Astrocyte of the cerebellum (primary cell): Measurements from ENCODE around the gene AGBL4.

Source experiments
- DNase-seq: peaks from one replicate; pipeline ENCODE4 v3.0.0-alpha.2; 2011; ENCODE audit warnings: low read depth
- H3K4me3 ChIP-seq: 2 replicates; pipeline ENCODE4 v1.5.1; 2011; ENCODE audit warnings: mild to moderate bottlenecking, low read depth, low read length, moderate library complexity
- in situ Hi-C: cut with HindIII; loops from 2 replicates; pipeline ENCODE4 v1.10.0; 2017; ENCODE audit warnings: low sequenced_read_pairs
- TF ChIP-seq, protein P1 (sequence below): IDR thresholded peaks from 2 replicates; pipeline ENCODE4 v1.5.1; 2012; ENCODE audit warnings: low read length, low read depth, moderate library complexity, mild to moderate bottlenecking; ENCODE audit errors: missing control alignments

The AGBL4 gene

GRCh38 chr1:50023292-50024159 lies at the start of gene AGBL4:
Gene AGBL4 (minus strand): TSS chr1:50023954.
- in situ Hi-C loops, result no loop called here
- peak; percentile 9 for DNase-seq
- H3K4me3 ChIP-seq, result peak within 1 kb of the TSS; percentile 57
- TF ChIP-seq, protein P1, sequence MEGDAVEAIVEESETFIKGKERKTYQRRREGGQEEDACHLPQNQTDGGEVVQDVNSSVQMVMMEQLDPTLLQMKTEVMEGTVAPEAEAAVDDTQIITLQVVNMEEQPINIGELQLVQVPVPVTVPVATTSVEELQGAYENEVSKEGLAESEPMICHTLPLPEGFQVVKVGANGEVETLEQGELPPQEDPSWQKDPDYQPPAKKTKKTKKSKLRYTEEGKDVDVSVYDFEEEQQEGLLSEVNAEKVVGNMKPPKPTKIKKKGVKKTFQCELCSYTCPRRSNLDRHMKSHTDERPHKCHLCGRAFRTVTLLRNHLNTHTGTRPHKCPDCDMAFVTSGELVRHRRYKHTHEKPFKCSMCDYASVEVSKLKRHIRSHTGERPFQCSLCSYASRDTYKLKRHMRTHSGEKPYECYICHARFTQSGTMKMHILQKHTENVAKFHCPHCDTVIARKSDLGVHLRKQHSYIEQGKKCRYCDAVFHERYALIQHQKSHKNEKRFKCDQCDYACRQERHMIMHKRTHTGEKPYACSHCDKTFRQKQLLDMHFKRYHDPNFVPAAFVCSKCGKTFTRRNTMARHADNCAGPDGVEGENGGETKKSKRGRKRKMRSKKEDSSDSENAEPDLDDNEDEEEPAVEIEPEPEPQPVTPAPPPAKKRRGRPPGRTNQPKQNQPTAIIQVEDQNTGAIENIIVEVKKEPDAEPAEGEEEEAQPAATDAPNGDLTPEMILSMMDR, result no peak

DNA sequence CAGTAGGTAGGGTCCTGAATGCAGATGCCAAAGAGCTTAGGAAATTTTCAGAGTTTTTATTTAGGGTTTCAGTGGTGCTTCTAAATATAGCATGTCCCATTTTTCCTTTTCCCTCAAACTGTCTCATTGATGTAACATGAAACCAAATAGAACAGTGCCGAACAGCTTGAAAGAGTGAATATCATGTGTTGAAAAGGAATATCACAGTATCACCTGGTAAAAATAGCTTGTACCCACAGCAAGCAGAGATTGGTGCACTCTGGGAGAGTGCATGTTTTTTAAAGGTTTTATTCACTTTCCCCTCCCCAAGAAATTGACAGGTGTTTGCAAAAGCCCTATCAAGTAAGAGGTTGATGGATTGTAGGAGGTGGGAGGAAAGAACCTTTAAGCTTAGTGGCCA lies 43.1 kb upstream of the AGBL4 start:
- TF ChIP-seq, protein P1, result no peak
- no peak overlapping the region for H3K4me3 ChIP-seq
- in situ Hi-C loops, result no loop called here
- DNase-seq, result no peak

GRCh38 chr1:50060279-50060678 lies 36.5 kb upstream of the AGBL4 start:
- TF ChIP-seq, protein P1, result no peak
- no peak overlapping the region for H3K4me3 ChIP-seq
- in situ Hi-C loops, result no loop called here
- no peak for DNase-seq

DNA sequence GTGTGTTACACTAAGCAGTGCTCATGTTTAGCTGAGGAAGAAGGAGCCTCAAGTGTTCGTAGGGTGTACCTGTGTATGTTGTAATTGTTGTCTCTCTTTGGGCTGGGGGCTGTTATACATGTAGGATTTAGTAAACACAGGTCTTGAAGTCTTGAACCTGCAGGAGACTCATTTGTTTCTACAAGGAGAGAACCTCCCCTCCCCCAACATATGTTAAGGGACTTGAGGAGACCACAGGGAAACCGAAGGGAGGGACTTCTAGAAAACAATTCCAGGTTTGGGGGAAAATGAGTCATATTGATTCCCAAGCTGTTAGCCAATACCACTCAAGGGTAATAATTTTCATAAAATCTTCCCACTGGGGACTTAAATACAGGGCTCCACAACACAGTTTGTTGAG lies 25.0 kb upstream of the AGBL4 start:
- no peak for DNase-seq
- H3K4me3 ChIP-seq, result no peak overlapping the region
- in situ Hi-C loops, result no loop called here
- TF ChIP-seq, protein P1, result no peak

DNA sequence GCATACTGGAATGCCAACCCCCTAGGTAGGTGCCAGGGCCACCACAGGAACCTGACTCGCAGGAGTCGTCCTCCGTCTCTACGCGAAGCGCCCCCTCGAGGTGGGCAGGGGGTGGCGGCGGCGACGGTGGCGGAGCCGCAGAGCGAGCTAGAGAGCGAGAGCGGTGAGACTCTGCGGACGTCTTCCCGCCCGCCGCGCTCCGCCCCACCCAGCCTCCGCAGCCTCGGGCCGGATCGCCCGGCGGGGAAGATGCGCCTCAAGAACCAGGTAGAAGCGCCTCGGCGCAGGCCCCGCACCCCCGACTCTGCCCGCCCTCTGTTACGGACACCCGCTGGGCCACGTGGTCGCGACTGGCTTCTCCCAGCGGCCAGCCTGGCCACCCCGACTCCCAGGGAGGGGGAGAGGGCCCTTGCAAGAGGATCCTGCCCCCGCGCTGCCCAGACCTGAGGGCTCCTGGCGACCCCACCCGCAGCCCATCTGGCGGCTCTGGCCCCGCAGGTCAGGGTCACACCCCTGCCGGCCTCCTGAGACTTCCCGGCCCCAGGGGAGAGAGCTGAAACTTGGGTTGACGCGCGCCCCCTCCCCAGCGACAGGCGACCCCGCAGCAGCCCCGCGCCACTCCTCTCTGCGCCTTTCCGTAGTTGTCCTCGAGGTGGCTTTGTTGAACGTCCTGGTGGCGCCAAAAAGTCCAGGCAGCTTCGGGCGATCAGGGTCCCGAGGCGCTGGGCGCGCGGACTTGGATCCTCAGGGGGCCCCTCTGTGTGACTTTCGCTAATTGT lies 24.4 kb upstream of the AGBL4 start:
- in situ Hi-C loops, result no loop called here
- H3K4me3 ChIP-seq, result peak overlapping the region; percentile 34
- no peak for DNase-seq
- TF ChIP-seq, protein P1, result peak; percentile 51

DNA sequence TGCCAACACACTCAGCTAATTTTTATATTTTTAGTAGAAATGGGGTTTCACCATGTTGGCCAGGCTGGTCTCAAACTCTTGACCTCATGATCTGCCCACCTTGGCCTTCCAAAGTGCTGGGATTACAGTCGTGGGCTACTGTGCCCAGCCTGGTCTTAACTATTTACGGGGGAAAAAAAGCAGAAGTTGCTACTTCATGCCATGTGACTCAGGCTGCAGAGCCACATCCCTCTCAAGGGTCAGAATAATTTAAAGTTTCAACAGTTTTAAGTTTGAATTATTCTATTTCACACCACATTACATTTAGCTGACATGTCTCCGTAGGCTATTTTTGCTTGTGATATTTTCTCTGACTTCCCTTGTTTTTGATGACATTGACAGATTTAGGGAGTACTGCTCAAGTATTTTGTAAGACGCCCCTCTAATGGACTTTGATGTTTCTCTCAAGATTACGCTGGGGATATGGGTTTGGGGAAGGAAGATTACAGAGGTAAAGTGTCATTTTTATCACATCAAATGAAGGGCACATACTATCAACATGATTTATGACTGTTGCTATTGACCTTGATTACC lies 14.6 kb upstream of the AGBL4 start:
- in situ Hi-C loops, result no loop called here
- H3K4me3 ChIP-seq, result no peak overlapping the region
- DNase-seq, result no peak
- TF ChIP-seq, protein P1, result no peak
